AML-193 (cell line): ENCODE measurements around the gene SLC43A2.

Experiments used
- DNase-seq, 2 experiments: peaks; one replicate each; lab custom pipeline; 2025; lab: John Stamatoyannopoulos, UW

Gene SLC43A2

GRCh38 chr17:1562176-1562643 is 66.4 kb downstream of the SLC43A2 start:
- DNase-seq: no peak

GRCh38 chr17:1561420-1562175 is 67.0 kb downstream of the SLC43A2 start:
- DNase-seq: no peak

GRCh38 chr17:1560858-1561355 is 67.7 kb downstream of the SLC43A2 start:
- no peak for DNase-seq

- no peak for DNase-seq
Measured at GRCh38 chr17:1560101-1560857, 68.4 kb downstream of the SLC43A2 start.

DNA sequence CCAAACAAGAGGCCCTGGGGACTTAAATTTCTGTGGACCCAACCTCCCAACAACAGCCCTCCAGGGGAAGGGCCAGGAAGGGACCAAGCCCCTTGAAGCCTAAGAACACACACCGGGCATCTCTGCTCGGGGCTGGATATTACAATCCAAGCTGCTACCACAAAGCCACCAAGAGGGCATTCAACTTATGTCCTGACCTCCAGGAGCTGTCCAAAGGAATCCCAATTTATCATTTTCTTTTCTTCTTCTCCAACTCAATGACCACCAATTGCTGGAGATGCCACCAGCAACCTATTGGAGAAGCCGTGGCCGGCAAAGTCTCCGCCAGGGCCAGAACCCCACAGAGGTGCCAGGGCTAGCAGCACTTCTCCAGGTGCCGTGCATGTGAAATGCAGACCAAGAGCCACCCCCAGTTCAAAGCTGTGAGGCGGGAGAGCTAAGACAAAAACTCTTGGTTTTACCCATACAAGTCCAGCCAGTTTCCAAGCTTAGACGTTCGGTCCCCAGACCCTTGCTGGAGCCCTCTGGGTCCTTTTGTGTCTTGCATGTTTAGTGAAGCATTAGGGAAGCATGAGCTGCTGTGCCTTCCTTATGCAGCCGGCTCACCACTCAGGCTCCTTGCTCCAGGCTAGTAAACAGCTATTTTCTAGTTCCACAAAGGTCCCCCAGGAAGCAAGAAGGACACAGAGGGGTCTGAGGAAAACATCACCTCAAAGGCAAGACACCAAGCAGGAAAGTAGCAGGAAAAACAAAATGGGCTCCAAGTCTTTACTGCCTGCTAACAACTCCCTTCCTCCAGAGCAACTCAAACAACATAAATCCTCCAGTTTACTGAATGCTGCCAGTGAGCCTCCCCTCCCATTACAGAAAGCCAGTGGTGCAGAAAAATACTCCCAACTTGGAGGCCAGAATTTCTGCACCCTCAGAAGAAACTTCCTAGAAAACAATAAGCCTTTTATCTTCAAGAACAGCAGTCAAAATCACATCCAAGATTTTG is 69.3 kb downstream of the SLC43A2 start:
- DNase-seq: no peak

DNA sequence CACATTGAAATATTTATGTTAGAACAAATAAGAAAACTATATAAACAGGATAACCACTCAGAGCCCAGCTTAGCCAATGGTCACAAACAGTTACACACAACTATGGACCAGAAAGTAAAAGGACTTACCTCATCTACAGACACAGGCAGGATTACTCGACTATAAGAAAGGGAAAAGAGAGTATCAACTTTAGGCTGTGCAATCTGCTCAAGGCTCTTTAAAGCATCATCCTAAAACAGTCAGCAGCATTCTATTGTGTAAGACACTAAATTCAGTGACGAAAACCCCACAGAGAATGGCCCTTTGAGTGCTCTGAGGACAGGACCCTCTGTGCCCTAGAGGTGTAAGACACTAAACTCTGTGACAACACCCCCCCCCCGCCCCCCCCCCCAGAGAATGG is 70.2 kb downstream of the SLC43A2 start:
- peak in 1 of 2 experiments; percentile 3 for DNase-seq

DNA sequence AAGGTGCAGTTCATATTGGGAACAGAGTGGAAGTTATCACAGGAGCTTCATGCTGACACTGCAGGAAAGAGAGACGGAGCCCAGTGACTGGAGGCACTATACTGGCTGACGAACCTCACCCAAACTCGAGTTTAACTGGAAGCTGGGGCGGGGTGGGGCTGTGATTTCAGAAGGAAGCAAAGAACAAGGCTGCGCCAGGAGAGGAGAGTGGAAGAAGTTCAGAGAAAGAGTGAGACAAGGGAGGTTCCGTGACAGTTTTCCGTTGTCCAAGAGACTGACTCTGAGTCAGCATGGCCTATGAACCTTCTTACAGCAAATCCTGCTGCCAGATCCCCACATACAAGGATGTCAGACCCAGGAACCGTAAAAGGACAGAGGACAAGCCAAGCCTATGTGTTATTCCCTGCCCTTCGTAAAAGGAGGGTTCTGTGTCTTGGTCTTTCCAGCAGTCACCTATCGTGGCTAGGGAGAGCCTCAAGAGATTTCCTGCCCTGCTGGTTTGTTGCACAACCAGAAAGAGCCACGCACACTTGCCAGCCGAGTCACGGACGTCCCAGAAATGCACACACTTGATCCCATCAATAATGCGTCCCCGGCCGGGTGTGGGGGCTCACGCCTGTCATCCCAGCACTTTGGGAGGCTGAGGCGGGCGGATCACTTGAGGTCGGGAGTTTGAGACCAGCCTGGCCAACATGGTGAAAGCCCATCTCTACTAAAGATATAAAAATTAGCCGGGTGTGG is 71.1 kb downstream of the SLC43A2 start:
- no peak for DNase-seq

DNA sequence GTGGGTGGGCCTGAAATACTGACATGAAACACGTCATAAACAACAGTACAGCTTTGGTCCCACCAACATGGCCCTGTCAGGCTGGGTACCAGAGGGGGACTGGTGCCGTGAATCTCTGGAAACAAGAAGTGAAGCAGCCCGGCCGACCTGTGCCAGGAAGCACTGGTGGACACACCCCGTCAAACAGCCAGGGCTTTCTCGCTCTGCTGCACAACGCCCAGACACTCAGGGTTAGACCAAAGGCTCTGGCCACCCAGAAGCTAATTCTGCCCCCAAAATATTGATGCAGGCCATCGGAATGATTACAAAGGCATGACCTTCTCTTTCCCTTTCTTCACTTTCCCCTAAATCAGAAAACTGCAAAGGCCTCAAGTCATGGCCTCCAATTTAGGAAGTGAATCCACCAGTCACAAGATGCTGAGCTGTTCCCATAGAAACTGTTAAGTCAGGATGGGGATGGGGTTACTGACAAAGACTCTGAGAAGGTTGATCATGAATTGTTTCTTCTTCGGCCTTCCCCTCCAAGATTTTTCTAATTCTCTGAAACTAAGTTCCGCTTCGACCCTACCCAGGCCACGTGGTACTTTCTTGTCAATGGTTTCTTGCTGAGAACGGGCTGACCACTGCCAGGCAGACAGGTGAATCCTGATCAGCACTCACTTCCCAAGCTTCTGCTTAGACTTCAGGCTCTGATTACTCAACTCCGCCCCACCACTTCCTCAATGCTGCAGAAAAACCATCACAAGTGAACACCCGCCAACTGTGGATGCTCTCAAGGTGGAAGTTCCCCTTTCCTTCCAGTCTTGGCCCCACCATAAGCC is 72.8 kb downstream of the SLC43A2 start:
- DNase-seq: peak; percentile 90

DNA sequence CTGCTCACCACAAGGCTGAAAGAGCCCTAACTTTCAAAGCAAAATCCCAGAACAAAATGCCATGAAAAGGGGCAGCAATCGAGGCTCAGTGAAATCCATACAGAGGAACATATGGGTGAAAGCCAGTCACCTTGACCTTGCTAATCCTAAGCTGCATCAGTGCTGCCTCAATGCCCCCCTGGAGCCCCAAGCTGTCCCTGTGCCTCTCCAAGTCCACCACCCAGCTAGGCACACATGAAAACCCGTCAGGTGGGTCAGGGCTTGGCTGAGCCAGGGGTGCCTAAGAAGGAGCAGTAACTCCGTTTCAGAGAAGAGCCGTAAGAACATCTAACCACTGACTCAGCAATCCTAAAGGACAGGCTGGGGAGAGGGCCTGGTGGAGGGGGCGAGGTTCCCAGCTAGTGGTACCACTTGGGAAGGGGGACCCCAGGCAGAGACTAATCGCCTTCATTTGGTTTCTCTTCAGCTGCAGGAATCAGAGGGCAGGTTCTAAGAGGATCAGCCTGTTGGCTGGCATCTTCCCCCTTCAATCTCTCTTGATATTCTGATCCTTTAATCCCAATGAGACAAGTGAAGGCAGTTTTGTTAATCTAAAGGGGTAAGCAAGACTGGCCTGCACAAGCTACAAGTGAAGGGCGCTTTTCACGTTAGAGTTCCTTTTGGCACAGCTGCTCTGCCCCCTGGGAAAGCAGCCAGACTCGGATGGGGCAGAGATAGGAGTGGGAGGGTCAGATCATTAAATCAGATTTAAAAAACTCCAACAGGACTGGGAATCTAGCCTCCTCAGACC is 73.7 kb downstream of the SLC43A2 start:
- DNase-seq: no peak

- DNase-seq: no peak
Measured at GRCh38 chr17:1553354-1554266, 75.0 kb downstream of the SLC43A2 start.

GRCh38 chr17:1552932-1553331 is 75.7 kb downstream of the SLC43A2 start:
- DNase-seq: no peak

DNA sequence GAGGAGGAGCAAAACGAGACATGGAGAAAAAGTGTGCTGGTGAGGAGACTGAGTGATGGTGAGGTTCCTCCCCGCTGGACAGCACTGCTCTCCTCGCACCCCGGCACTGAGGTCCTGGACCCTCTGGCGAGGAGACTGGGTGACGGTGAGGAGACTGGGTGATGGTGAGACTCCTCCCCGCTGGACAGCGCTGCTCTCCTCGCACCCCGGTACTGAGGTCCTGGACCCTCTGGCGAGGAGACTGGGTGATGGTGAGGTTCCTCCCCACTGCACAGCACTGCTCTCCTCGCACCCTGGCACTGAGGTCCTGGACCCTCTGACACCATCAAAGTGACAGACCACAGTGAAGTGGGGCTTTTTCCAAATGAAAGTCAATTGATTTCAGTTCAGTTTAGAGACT is 76.9 kb downstream of the SLC43A2 start:
- DNase-seq: no peak

GRCh38 chr17:1548032-1548431 is 80.6 kb downstream of the SLC43A2 start:
- DNase-seq: no peak

DNA sequence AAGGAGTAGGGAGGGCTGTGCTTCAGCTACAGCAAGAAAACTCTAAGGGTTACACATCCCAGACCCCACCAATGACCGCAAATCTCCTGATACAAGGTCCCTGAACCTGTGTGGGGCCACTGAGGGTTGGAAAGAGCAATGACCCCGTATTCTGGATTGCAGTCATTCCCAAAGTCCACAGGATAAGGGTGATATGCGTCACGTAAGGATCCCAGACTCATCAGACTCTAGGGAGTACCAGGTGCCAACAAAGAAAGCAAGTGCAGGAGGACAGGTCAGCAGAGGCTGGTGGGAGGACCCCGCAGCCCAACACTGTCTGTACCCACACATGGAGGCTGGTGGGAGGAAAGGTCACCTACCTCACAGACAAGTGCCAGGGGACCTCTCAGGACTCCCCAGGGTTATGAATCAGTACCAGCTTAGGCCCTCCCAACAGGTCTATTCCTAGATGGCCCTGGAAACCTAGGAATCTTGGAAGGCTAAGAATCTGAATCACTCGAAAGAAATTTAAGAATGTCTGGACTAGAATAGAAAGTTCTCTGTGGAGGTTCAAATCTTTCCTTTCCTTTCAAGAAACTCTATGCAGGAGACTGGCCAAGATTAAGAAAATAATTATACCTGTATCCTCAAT is 82.2 kb downstream of the SLC43A2 start:
- DNase-seq: no peak

DNA sequence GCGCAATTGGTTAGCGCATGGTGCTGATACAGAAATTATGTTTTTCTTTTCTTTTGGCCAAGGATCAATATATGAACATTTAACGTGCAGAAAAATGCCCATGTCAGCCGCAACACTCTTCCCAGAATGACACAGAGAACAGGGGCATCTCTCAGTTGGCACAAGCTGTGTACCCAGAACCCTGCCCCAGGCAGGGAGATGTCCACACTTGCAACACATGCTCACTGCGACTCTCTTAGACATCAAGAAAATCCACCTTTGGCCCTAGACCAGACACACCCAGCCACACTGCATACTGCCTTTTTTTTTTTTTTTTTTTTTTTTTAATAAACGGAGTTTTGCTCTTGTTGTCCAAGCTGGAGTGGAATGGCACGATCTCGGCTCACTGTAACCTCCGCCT is 83.0 kb downstream of the SLC43A2 start:
- no peak for DNase-seq

GRCh38 chr17:1542316-1542715 is 86.3 kb downstream of the SLC43A2 start:
- no peak for DNase-seq

- DNase-seq: no peak
Measured at GRCh38 chr17:1541367-1541904, 87.2 kb downstream of the SLC43A2 start.

DNA sequence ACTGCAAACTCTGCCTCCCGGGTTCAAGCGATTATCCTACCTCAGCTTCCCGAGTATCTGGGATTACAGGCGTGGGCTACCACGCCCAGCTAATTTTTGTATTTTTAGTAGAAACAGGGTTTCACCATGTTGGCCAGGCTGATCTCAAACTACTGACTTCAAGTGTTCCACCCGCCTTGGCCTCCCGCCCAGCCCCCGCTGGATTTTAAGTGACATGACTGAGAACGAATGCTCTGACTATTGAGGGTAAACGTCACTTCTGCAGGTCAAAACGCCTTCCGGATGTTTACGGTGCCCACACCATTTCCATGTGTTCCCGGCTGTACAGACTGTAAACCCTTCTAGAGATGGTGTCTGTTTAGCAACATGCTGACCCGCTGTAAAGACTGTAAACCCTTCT is 88.8 kb downstream of the SLC43A2 start:
- DNase-seq: no peak
